Measurements from ENCODE around the gene NBPF20. TPM values are rescaled to one million over a fixed set of nuclear protein-coding genes. Genes with fewer than 3 reads are reported as not detected.
"Not testable (repeated sequence)": the region's sequence is repeated elsewhere in the genome, so short reads cannot be mapped to it uniquely, and the experiment has no call there.

The NBPF20 gene
- polyA plus RNA-seq (ENCODE audit: insufficient read length), result 4.4 TPM

DNA sequence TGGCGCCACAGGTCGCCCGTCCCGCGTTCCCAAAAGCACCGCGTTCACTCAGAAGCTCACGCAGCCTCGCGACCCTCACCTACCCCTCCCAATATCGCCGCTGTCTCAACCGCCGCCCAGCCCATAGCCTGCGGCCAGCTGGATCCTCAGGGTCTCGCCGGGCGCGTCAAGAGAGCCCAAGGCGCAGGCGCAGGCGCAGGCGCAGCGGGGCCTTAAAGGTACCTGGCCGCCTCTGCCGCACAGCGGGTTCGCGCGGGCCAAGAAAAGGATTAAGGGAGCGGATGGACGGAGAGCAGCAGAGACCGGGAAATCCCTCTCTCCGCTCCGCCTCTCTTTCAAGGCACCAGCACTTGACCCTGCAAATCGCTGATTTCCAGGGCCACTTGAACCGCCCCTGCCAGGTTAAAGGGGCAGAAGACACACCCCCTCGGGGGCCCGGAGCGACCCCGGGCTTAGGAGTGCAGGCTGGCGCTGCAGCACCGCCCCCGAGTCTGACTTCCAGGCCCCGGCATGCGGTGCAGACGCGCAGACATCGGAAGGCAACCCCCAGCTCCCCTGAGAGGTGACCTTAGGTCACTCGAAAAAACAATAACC lies at the start of gene NBPF20:
NBPF20 (minus strand) TSS at position 168 of the 594 bp plus-strand sequence. CDS start 20,331 bp downstream, outside the sequence.
- peak; percentile 73 for DNase-seq

- not testable (repeated sequence) for DNase-seq
Observed at GRCh38 chr1:145474837-145475368, 49.5 kb upstream of the NBPF20 start.

DNA sequence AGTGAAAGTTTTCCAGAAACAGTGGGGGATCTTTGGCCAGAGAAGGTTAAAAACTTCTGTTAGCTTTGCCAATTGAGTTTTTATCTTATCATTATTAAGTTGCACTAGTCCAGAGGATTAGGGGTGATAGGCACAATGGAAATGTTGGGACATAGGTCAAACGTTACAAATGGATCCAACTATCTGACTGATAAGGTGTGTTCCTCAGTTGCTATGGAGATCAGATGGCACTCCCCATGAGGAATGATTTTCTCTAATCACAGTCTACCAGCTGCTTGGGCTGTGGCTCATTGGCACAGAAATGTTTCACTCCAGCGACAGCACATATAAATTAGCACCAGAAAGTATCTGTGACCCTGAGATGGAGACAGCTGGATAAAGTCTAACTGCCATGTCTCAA lies 47.3 kb upstream of the NBPF20 start:
- not testable (repeated sequence) for DNase-seq

DNA sequence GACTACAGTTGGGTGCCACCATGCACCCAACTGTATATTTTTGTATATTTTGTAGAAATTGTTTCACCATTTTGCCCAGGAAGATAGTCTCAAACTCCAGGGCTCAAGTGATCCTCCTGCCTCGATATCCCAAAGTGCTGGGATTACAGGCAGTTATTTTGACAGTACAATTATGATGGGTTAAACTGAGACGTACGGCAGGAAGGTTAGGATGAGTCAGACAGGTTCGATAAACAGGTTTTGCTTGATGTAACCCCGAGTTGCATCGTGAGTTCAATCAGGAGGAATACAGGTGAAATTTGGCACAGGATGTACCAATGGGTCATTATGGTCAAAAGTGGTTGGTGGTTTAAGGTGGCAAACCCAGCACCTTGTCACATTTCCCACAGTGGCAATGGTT lies 46.0 kb upstream of the NBPF20 start:
- not testable (repeated sequence) for DNase-seq

- not testable (repeated sequence) for DNase-seq
Observed at GRCh38 chr1:145465405-145466144, 40.2 kb upstream of the NBPF20 start.

DNA sequence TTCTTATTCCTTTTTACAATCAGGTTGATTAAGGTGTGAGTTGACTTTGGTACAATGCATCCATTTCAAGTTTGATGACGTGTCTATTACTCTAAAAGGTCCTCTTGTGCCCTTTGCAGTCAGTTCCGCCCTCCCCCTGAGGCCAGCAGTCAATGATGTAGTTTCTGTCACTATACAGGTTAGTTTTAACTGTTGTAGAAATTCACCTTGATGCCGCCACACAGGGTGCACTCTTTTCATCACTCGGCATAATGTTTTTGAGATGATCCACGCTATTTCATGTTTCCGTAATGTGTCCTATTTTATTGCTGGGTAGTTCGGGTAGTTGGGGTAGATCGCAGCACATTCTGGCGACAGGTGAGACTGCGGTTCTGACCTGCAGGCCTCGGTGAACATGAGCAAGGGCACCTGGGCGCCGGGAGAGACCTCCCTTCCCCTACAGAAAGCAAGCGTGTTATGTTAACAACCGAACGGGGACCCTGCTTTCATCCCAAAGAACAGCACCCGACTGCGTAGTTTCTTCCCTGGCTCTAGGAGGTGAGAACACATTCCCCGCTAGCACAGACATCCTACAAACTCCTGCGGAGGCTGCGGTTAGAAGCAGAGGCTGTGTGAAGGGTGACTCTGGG lies 39.4 kb upstream of the NBPF20 start:
- DNase-seq, result not testable (repeated sequence)

- DNase-seq, result not testable (repeated sequence)
Observed at GRCh38 chr1:145464017-145464416, 38.6 kb upstream of the NBPF20 start.

DNA sequence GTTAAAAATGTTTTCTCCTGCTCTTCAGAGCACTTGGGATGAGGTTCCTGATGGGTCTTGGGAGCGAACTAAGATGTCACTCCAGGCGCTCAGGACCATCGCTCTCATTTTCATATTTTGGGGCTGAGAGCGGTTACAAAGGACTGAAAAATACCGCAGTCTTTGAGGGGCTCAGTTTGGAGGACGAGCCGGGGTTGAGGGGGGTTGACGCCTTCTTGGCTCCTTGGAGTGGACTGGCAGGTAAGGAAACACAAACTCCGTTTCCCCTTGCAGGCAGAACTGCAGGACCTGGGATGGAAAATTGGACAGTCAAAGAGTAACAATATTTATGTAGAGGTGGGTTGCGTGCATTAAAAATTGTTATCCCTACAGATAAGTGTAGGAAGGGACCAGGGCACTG lies 35.3 kb upstream of the NBPF20 start:
- DNase-seq, result not testable (repeated sequence)

DNA sequence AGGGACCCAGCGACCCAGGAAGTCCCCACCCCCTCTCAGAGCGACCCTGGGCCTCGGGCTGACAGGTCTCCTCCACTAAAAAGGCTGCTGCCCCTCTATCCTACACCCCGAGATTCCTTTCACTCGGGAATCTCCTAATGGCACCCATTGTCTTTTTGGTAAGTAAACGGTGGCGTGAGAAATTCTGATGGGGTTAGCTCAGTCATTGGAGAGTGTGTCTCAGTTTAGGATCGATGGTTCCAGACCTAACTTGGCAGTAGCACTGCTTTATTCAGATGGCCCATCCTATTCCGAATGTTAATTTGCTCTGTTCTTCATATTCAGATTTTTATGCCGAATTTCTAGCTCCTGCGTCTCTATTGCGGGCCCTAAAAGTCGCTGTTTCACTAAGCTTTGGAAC lies 34.6 kb upstream of the NBPF20 start:
- DNase-seq, result not testable (repeated sequence)

- DNase-seq, result not testable (repeated sequence)
Observed at GRCh38 chr1:145459591-145459990, 34.2 kb upstream of the NBPF20 start.

- not testable (repeated sequence) for DNase-seq
Observed at GRCh38 chr1:145459063-145459462, 33.7 kb upstream of the NBPF20 start.

GRCh38 chr1:145454824-145455177 lies 29.4 kb upstream of the NBPF20 start:
- not testable (repeated sequence) for DNase-seq

GRCh38 chr1:145453873-145454823 lies 28.7 kb upstream of the NBPF20 start:
- not testable (repeated sequence) for DNase-seq

GRCh38 chr1:145452506-145452905 lies 27.1 kb upstream of the NBPF20 start:
- DNase-seq, result not testable (repeated sequence)

- not testable (repeated sequence) for DNase-seq
Observed at GRCh38 chr1:145451914-145452313, 26.5 kb upstream of the NBPF20 start.

GRCh38 chr1:145445219-145445618 lies 19.8 kb upstream of the NBPF20 start:
- DNase-seq, result not testable (repeated sequence)

- not testable (repeated sequence) for DNase-seq
Observed at GRCh38 chr1:145442340-145442739, 16.9 kb upstream of the NBPF20 start.

GRCh38 chr1:145431363-145432256 lies 6.2 kb upstream of the NBPF20 start:
- not testable (repeated sequence) for DNase-seq

DNA sequence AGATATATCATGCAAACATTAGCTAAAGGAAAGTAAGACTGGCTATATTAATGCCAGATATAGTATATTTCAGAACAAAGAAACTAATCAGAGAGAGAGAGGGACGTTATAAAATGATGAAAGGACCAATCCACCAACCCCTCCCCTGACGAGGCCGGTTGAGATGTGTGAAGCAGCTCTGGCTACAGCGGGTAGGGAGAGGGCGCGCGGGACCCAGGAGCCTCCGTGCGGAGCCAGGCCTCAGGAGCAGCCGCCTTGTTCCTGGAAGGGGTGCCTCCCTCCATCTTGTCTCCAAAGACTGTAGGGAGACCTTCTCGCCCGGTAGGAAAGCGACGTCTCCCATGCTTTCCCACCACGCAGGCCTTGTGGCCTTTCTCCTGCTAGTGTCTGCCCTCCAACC lies 5.4 kb upstream of the NBPF20 start:
- DNase-seq, result not testable (repeated sequence)

DNA sequence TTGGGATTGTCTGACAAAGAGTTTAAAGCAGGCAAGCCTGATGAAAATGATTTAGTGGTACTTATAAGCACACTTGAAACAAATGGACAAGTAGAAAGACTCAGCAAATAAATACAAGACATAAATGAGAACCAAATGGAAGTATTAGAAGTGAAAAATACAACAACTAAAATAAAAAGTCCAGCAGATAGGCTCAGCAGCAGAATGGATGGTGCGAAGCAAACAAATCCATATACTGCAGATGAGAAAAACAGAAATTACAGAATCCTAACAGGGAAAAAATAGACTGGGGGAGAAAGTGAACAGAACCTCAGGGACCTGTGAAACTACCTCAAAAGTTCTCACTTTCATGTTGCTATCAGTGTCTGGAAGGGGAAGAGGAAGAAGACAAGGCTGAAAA lies 3.9 kb upstream of the NBPF20 start:
- not testable (repeated sequence) for DNase-seq
